ENCODE measurements around the gene ITGB5.
"Not testable (repeated sequence)": the region's sequence is repeated elsewhere in the genome, so short reads cannot be mapped to it uniquely, and the experiment has no call there.

Gene ITGB5

GRCh38 chr3:124749877-124750276 is 137.3 kb downstream of the ITGB5 start:
- DNase-seq (ENCODE audit: low read depth in 2 of 2) = not testable (repeated sequence)

DNA sequence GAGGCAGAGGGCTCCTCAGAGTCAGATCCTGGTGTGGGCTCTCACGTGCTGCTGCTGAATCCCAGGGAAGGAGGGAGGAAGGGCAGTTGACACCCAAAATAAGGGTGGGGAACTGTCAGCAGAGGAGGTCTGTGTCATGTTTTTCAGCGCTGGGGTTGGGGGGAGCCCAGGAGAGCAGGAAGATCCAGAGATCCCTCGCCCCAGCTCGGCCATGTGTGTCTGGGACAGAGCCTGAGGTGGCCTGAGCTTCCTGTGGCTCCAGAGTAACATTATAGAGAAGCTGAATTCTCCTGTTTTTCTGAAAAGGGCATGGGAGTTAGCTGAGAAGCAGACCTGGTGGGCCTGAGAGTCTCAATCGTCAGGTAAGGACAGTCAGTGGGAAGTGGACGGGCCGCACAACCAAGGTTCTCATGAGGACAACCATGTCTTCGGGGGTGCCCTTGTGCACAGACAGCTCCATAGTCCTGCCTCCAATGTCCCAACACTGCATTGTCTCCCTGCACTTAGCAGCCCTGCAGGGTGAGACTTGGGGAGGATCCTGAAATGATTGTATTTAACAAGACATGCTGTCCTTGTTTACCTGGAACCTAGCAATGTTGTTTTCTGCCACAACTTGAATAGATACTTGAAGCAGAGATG is 138.5 kb downstream of the ITGB5 start:
- DNase-seq (ENCODE audit: low read depth in 2 of 2) = no peak

- no peak for DNase-seq (ENCODE audit: low read depth in 2 of 2)
Measured at GRCh38 chr3:124747111-124747981, 139.8 kb downstream of the ITGB5 start.

DNA sequence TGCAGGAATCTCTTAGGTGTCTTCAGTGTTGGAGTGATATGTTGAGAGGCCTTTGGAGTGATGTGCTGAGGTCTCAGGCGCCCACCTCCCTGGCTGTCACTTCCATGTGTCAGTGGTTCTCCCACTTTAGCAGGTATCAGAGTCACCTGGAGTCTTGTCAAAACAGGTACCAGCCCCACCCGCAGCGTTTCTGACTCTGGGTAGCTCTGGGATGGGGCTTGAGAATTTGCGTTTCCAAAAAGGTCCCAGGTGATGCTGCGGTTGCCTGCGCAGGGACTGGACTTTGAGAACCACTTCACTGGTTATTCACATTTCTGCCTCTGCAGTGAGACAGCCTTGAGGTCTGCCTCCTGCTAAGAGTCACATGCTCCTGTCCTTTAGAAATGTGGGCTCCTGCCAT is 141.4 kb downstream of the ITGB5 start:
- DNase-seq (ENCODE audit: low read depth in 2 of 2) = no peak

- DNase-seq (ENCODE audit: low read depth in 2 of 2) = no peak
Measured at GRCh38 chr3:124741027-124741426, 146.1 kb downstream of the ITGB5 start.

DNA sequence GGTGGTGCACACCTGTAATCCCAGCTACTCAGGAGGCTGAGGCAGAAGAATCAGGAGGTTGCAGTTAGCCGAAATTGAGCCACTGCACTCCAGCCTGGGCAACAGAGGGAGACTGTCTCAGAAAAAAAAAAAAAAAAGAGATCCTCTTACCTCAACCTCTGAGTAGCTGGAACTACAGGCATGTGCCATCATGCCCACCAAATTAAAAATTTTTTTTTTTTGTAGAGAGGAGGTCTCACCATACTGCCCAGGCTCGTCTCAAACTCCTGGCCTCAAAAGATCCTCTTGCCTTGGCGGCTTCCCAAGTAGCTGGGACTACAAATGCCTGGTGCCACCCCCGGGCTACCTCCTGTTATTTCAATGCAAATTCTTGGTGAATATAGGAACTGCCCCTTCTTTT is 155.4 kb downstream of the ITGB5 start:
- no peak for DNase-seq (ENCODE audit: low read depth in 2 of 2)

GRCh38 chr3:124730941-124731297 is 156.2 kb downstream of the ITGB5 start:
- DNase-seq (ENCODE audit: low read depth in 2 of 2) = no peak

DNA sequence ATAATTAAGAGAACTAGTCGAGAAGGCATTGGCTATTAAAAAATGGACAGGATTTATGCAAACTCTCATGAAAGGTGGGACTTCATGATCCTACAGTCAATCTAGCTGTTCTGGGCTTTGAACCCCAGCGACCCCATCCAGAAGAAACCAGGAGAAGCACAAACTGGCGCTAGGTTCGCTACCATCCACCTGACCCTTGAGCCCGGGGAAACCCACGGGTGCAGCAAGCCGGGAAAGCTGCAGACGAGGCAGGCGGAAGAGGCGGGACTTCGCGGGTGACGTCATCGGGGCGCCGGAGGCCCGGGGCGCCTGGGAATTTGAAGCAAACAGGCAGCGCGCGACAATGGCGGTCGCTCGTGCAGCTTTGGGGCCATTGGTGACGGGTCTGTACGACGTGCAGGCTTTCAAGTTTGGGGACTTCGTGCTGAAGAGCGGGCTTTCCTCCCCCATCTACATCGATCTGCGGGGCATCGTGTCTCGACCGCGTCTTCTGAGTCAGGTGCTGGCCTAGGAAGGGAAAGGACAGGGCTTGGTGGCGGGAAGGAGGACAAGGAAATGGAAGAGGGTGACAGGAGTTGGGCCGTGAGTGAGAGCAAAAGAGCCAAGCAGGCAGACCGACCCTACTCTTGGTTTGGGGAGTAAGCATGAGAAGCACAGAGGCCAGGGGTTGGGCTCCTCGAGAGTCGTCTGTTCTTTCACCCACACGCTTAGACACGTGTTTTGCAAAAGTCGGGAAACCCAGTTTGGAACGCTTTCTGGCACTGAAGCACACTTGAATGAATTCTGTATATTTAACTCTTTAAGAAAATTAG is 156.8 kb downstream of the ITGB5 start, which contains the start of gene UMPS:
TSS of gene UMPS (plus strand) at position 324 of the 812 bp plus-strand sequence. CDS start at position 344, 20 bp downstream.
- DNase-seq (ENCODE audit: low read depth in 2 of 2) = peak; percentile 81 to 88

GRCh38 chr3:124722589-124722988 is 164.6 kb downstream of the ITGB5 start:
- DNase-seq (ENCODE audit: low read depth in 2 of 2) = no peak

DNA sequence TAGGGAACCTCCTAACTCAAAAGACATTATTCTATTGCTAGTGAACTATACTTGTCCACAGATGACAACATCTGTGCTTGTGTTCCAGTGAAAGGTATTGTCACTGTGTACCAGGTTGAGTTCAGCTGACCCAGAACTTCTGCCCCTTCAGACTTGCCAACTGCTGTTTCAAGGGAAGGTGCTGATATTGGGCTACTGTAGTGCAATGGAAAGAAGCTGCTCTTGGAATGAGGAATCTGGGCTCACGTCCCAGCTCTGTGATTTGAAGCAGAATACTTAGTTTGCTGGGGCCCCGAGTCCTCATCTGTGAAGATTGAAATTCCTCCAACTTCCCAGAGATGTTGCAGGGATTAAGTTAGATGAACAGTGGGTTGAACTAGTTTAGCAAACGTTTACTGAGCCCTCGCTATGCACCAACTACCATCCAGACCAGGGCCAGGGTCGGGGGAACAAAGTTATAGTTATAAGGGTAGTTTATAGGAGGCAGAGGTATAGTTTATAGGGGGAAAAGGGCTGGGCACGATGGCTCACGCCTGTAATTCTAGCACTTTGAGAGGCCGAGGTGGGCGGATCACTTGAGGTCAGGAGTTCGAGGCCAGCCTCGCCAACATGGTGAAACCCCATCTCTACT is 172.8 kb downstream of the ITGB5 start:
- DNase-seq (ENCODE audit: low read depth in 2 of 2) = no peak

Data from stimulated activated CD8-positive, alpha-beta memory T cell treated with anti-CD3 and anti-CD28 coated beads, Interleukin-7, amount 100 ng/mL, for 1 hour (primary cell).